Neural cell (in vitro differentiated cells): Measurements from ENCODE around the gene RASGRP4. TPM values are rescaled to one million over a fixed set of nuclear protein-coding genes. Genes with fewer than 3 reads are reported as not detected.

Experiments used
- H2AFZ ChIP-seq: fragments of 200-600, 300-800 bp; sonication (generic), shearing (Covaris generic); 2 replicates; pipeline ENCODE4 v1.6.0; 2014; ENCODE audit warnings: low read depth, mild to moderate bottlenecking, antibody characterized with exemption, low read length, moderate library complexity
- H3F3A ChIP-seq: fragments of 200-600 bp; shearing (Covaris generic); 2 replicates; pipeline ENCODE4 v1.6.1; 2016; ENCODE audit warnings: mild to moderate bottlenecking, moderate library complexity, mixed read lengths, antibody characterized with exemption, low read length; ENCODE audit not compliant: insufficient read depth, poor library complexity, severe bottlenecking
- H3K27ac ChIP-seq: fragments of 200-600, 300-800 bp; sonication (generic), shearing (Covaris generic); 2 replicates; pipeline ENCODE4 v1.5.1; 2014; ENCODE audit warnings: mild to moderate bottlenecking, low read length, moderate library complexity
- H3K27me3 ChIP-seq: fragments of 300-800, 200-600 bp; sonication (generic), shearing (Covaris generic); 2 replicates; pipeline ENCODE4 v1.6.0; 2014; ENCODE audit warnings: mild to moderate bottlenecking, low read depth, low read length, moderate library complexity; ENCODE audit not compliant: insufficient read depth
- H3K36me3 ChIP-seq: fragments of 300-800, 200-600 bp; sonication (generic), shearing (Covaris generic); 2 replicates; pipeline ENCODE4 v1.5.1; 2014; ENCODE audit warnings: mild to moderate bottlenecking, antibody characterized with exemption, low read length, moderate library complexity; ENCODE audit not compliant: insufficient read depth
- H3K4me2 ChIP-seq: fragments of 300-800, 200-600 bp; sonication (generic), shearing (Covaris generic); 2 replicates; pipeline ENCODE4 v1.6.0; 2014; ENCODE audit warnings: mild to moderate bottlenecking, low read length
- H3K4me3 ChIP-seq: fragments of 300-800, 200-600 bp; sonication (generic), shearing (Covaris generic); 2 replicates; pipeline ENCODE4 v1.5.1; 2014; ENCODE audit warnings: mild to moderate bottlenecking, low read length, moderate library complexity
- H3K79me2 ChIP-seq: fragments of 200-600 bp; shearing (Covaris generic); replicated peaks from 2 replicates; pipeline ENCODE4 v1.6.0; 2014; ENCODE audit warnings: mild to moderate bottlenecking, low read length, moderate library complexity; ENCODE audit not compliant: insufficient read depth
- H3K9ac ChIP-seq: fragments of 300-800, 200-600 bp; sonication (generic), shearing (Covaris generic); 2 replicates; pipeline ENCODE4 v1.6.1; 2016; ENCODE audit warnings: mild to moderate bottlenecking, low read length, mixed read lengths
- H3K9me2 ChIP-seq: fragments of 200-600 bp; shearing (Covaris generic); 2 replicates; pipeline ENCODE4 v1.6.1; 2016; ENCODE audit warnings: mild to moderate bottlenecking, low read length, mixed read lengths; ENCODE audit not compliant: insufficient read depth
- H3K9me3 ChIP-seq: fragments of 200-600, 300-800 bp; sonication (generic), shearing (Covaris generic); 2 replicates; pipeline ENCODE4 v1.6.1; 2016; ENCODE audit warnings: mild to moderate bottlenecking, mixed run types, low read length, moderate library complexity, mixed read lengths
- H4K20me1 ChIP-seq: fragments of 200-600 bp; shearing (Covaris generic); 2 replicates; pipeline ENCODE4 v1.6.1; 2016; ENCODE audit warnings: mild to moderate bottlenecking, mixed run types; ENCODE audit not compliant: insufficient read depth
- EP300 ChIP-seq: fragments of 450-650 bp; conservative IDR thresholded peaks from 2 replicates; pipeline ENCODE4 v1.6.1; 2014; ENCODE audit warnings: antibody characterized with exemption, mild to moderate bottlenecking, moderate library complexity; ENCODE audit not compliant: poor library complexity, severe bottlenecking
- EZH2 ChIP-seq: fragments of 200-600, 300-800 bp; shearing (Covaris generic), sonication (generic); IDR thresholded peaks from 2 replicates; pipeline ENCODE4 v1.6.1; 2014; ENCODE audit warnings: antibody characterized with exemption, low read length, borderline replicate concordance, mild to moderate bottlenecking; ENCODE audit not compliant: insufficient read depth, poor library complexity, severe bottlenecking
- MXI1 ChIP-seq: fragments of 450-650 bp; conservative IDR thresholded peaks from 2 replicates; pipeline ENCODE4 v1.6.1; 2014; ENCODE audit warnings: antibody characterized with exemption, mild to moderate bottlenecking; ENCODE audit not compliant: poor library complexity, severe bottlenecking
- POLR2AphosphoS5 ChIP-seq: IDR thresholded peaks from 2 replicates; pipeline ENCODE4 v1.6.1; 2012
- RAD21 ChIP-seq: fragments of 450-650 bp; conservative IDR thresholded peaks from 2 replicates; pipeline ENCODE4 v1.6.1; 2014; ENCODE audit warnings: antibody characterized with exemption, mild to moderate bottlenecking, moderate library complexity
- REST ChIP-seq: IDR thresholded peaks from 2 replicates; pipeline ENCODE4 v1.6.1; 2012; ENCODE audit warnings: borderline replicate concordance
- SMC3 ChIP-seq: fragments of 450-650 bp; conservative IDR thresholded peaks from 2 replicates; pipeline ENCODE4 v1.6.1; 2014; ENCODE audit warnings: antibody characterized with exemption, mild to moderate bottlenecking, moderate library complexity; ENCODE audit not compliant: poor library complexity
- TAF1 ChIP-seq: IDR thresholded peaks from 2 replicates; pipeline ENCODE4 v1.6.1; 2012; ENCODE audit warnings: low read depth
- polyA plus RNA-seq: library from polyadenylated mRNA; depleted of rRNA; stranded (reverse); fragments of >200 nt; gene quantifications from 2 replicates; pipeline ENCODE4 v1.2.3, GENCODE V29; 2014
- TF ChIP-seq, protein P1 (sequence below): fragments of 450-650 bp; IDR thresholded peaks from 2 replicates; pipeline ENCODE4 v1.5.1; 2014; ENCODE audit warnings: antibody characterized with exemption, mild to moderate bottlenecking, moderate library complexity; ENCODE audit not compliant: poor library complexity, severe bottlenecking

RASGRP4 gene
- polyA plus RNA-seq, 1 donor from 2014 or later = not detected

GRCh38 chr19:38399537-38399936 is 26.5 kb downstream of the RASGRP4 start:
- no peaks in the 10 kb centered on the region for H3K27me3 ChIP-seq
- no peak overlapping the region for H3K4me2 ChIP-seq
- no peaks in the 10 kb centered on the region for H3K79me2 ChIP-seq
- H3K27ac ChIP-seq = no peak overlapping the region
- no peaks in the 10 kb centered on the region for H3K9me2 ChIP-seq
- no peaks in the 10 kb centered on the region for H3K36me3 ChIP-seq
- H3K4me3 ChIP-seq = no peak overlapping the region
- H3K9me3 ChIP-seq = no peaks in the 10 kb centered on the region
- TF ChIP-seq POLR2AphosphoS5 (no peak), MXI1 (no peak), EZH2 (no peak), EP300 (no peak), REST (no peak), RAD21 (no peak), TAF1 (no peak), SMC3 (no peak)
- TF ChIP-seq, protein P1, sequence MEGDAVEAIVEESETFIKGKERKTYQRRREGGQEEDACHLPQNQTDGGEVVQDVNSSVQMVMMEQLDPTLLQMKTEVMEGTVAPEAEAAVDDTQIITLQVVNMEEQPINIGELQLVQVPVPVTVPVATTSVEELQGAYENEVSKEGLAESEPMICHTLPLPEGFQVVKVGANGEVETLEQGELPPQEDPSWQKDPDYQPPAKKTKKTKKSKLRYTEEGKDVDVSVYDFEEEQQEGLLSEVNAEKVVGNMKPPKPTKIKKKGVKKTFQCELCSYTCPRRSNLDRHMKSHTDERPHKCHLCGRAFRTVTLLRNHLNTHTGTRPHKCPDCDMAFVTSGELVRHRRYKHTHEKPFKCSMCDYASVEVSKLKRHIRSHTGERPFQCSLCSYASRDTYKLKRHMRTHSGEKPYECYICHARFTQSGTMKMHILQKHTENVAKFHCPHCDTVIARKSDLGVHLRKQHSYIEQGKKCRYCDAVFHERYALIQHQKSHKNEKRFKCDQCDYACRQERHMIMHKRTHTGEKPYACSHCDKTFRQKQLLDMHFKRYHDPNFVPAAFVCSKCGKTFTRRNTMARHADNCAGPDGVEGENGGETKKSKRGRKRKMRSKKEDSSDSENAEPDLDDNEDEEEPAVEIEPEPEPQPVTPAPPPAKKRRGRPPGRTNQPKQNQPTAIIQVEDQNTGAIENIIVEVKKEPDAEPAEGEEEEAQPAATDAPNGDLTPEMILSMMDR = no peak
- H3K9ac ChIP-seq = no peak overlapping the region
- no peaks in the 10 kb centered on the region for H4K20me1 ChIP-seq
- peaks cover 3% of the 10 kb centered on the region for H3F3A ChIP-seq
- no peak overlapping the region for H2AFZ ChIP-seq

DNA sequence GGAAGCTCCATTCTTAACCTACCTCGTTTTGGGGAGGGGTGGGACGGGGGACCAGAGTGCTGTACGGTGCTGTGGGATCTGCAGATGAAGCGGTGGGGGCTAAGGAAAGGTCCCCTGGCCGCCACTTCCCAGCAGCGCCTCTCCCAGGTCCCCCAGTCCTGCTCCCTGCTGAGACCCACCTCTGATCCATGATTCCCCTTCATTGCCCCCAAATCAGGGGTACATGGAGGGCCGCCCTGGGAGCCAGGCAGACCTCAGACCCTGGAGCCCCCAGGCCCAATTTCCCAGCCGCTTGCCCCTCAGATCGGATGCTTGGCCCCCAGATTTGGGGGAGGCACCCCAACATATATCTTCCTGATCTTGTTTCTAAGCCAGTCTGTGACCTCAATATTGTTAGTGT is 26.9 kb downstream of the RASGRP4 start:
- Histone ChIP-seq H2AFZ (no peak overlapping the region), H3K79me2 (no peaks in the 10 kb centered on the region), H3K4me2 (no peak overlapping the region), H3K27me3 (no peaks in the 10 kb centered on the region), H3K36me3 (no peaks in the 10 kb centered on the region), H3K27ac (no peak overlapping the region), H3F3A (peaks cover 3% of the 10 kb centered on the region), H3K9me2 (no peaks in the 10 kb centered on the region), H4K20me1 (no peaks in the 10 kb centered on the region), H3K9ac (no peak overlapping the region), H3K9me3 (no peaks in the 10 kb centered on the region), H3K4me3 (no peak overlapping the region)
- TF ChIP-seq EP300 (no peak), REST (no peak), RAD21 (no peak), EZH2 (no peak), TAF1 (no peak), POLR2AphosphoS5 (no peak), SMC3 (no peak), MXI1 (no peak)
- TF ChIP-seq, protein P1 = no peak
